Activated naive CD4-positive, alpha-beta T cell treated with Interleukin-2 at 50 U/mL for 16 hours (primary cell): ENCODE measurements around the gene MCMBP.
"Not testable (repeated sequence)": the region's sequence is repeated elsewhere in the genome, so short reads cannot be mapped to it uniquely, and the experiment has no call there.

Experiments
- DNase-seq: peaks from one replicate; pipeline ENCODE4 v3.0.0-alpha.2; 2020

The MCMBP gene

GRCh38 chr10:119827430-119827829 lies 45.2 kb downstream of the MCMBP start:
- no peak for DNase-seq

- DNase-seq = no peak
Observed at GRCh38 chr10:119826771-119827170, 45.9 kb downstream of the MCMBP start.

GRCh38 chr10:119824299-119824698 lies 48.3 kb downstream of the MCMBP start:
- DNase-seq = no peak

GRCh38 chr10:119821182-119821581 lies 51.5 kb downstream of the MCMBP start:
- no peak for DNase-seq

GRCh38 chr10:119818889-119819270 lies 53.8 kb downstream of the MCMBP start:
- DNase-seq = no peak

GRCh38 chr10:119817991-119818888 lies 54.4 kb downstream of the MCMBP start:
- DNase-seq = no peak

- DNase-seq = no peak
Observed at GRCh38 chr10:119815671-119816070, 57.0 kb downstream of the MCMBP start.

- DNase-seq = no peak
Observed at GRCh38 chr10:119812684-119813083, 60.0 kb downstream of the MCMBP start.

GRCh38 chr10:119811122-119811521 lies 61.5 kb downstream of the MCMBP start:
- no peak for DNase-seq

- no peak for DNase-seq
Observed at GRCh38 chr10:119807960-119808697, 64.5 kb downstream of the MCMBP start.

GRCh38 chr10:119806334-119807130 lies 66.1 kb downstream of the MCMBP start:
- DNase-seq = no peak

GRCh38 chr10:119805702-119806230 lies 66.9 kb downstream of the MCMBP start:
- DNase-seq = no peak

GRCh38 chr10:119803264-119803663 lies 69.4 kb downstream of the MCMBP start:
- no peak for DNase-seq

- DNase-seq = no peak
Observed at GRCh38 chr10:119801998-119802538, 70.6 kb downstream of the MCMBP start.

- DNase-seq = no peak
Observed at GRCh38 chr10:119801176-119801575, 71.5 kb downstream of the MCMBP start.

GRCh38 chr10:119796039-119796438 lies 76.6 kb downstream of the MCMBP start:
- DNase-seq = no peak

GRCh38 chr10:119795101-119795500 lies 77.5 kb downstream of the MCMBP start:
- DNase-seq = not testable (repeated sequence)

GRCh38 chr10:119786117-119786769 lies 86.4 kb downstream of the MCMBP start:
- DNase-seq = no peak

- no peak for DNase-seq
Observed at GRCh38 chr10:119784340-119785067, 88.1 kb downstream of the MCMBP start.

GRCh38 chr10:119783665-119784027 lies 89.0 kb downstream of the MCMBP start:
- no peak for DNase-seq

GRCh38 chr10:119782981-119783664 lies 89.5 kb downstream of the MCMBP start:
- no peak for DNase-seq
